GM19239 (cell line): ENCODE measurements around the gene B4GALT3.

ENCODE experiments used
- DNase-seq: peaks from one replicate; pipeline ENCODE4 v3.0.0; 2011; ENCODE audit warnings: low spot score; ENCODE audit not compliant: insufficient read length
- FAIRE-seq: peaks from 2 replicates; lab custom pipeline; 2011; peaks lifted over from hg19 to GRCh38; lab: Jason Lieb, UNC

B4GALT3 gene

DNA sequence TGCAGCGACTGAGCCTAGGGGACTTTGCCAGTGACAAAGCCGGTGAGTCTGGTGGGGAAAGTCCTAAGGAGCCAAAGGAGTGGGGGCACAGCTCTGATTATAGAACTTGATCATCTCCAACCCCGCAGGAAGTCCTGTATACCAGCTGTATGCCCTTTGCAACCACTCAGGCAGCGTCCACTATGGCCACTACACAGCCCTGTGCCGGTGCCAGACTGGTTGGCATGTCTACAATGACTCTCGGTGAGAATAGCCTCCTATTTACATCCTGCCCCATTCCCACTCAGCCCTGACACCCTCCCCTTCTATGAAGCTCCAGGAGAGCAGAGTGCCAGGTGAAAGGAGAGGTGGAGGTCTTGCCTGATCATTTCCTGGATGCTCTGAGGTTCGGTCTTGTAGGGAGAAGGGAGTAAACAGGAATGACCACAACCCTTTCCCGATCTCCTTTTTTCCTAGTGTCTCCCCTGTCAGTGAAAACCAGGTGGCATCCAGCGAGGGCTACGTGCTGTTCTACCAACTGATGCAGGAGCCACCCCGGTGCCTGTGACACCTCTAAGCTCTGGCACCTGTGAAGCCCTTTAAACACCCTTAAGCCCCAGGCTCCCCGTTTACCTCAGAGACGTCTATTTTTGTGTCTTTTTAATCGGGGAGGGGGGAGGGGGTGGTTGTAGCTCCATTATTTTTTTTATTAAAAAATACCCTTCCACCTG, 12.3 kb downstream of the B4GALT3 start:
- no peak for DNase-seq
- no peak for FAIRE-seq

DNA sequence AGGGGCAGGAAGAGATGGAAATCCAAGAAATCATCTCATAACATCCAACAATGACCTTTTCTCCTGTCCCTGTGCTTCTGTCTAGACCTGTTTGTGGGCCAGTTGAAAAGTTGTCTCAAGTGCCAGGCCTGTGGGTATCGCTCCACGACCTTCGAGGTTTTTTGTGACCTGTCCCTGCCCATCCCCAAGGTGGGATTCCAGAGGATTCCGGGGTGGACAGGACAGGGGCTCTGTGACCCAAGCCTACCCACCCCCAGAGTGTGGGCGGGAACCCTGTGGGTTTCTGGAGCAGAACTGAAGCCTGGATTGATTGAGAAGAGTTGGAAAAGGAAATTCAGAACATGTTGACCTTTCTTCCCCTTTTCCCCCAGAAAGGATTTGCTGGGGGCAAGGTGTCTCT, 13.5 kb downstream of the B4GALT3 start:
- DNase-seq: no peak
- no peak for FAIRE-seq

DNA sequence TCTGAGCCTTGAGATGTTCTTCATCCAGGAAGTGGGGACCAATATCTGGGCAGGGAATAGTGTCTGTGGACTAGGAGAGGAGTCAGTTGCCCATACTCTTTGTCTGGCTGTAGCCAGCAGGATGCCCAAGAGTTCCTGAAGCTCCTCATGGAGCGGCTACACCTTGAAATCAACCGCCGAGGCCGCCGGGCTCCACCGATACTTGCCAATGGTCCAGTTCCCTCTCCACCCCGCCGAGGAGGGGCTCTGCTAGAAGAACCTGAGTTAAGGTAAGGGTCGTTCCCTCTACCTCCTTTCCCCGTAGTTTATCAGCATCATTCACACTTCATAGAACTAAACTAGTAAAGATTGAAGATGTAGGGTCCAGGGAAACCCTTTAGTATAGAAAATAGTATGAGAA, 14.5 kb downstream of the B4GALT3 start:
- FAIRE-seq: no peak
- no peak for DNase-seq

DNA sequence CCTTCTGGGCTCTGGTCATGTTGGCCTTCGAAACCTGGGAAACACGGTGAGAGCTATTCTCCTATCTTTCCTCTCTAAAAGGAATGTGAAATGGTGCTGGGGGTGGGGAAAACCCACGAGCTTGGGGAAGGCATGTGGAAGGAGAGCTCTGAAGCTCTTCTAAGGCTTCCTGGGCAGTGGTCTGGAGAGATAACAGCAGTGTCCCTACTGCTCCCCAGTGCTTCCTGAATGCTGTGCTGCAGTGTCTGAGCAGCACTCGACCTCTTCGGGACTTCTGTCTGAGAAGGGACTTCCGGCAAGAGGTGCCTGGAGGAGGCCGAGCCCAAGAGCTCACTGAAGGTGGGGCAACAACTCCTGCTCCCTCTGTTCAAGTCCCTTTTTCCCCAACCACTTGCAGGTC, 15.3 kb downstream of the B4GALT3 start:
- DNase-seq (no peak), FAIRE-seq (no peak)

DNA sequence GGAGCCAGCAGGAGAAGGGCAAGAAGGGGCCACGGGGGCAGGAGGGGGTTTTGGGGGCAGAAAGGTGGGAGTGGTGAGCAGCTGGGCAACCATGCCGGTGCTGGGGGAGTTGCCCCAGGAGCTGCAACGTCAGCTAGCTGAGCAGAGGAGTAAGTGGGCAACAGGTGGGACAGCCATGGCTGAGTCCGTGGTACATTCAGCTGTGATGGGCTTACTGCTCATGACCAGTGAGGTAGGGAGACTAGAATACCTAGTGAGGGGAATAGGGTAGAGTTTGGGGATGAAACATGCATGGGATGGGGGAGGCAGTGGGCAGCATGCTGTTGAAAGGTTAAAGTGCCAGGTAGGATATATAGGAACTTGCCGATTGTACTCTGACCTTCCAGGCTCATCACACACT, 15.7 kb downstream of the B4GALT3 start:
- DNase-seq (no peak), FAIRE-seq (no peak)

DNA sequence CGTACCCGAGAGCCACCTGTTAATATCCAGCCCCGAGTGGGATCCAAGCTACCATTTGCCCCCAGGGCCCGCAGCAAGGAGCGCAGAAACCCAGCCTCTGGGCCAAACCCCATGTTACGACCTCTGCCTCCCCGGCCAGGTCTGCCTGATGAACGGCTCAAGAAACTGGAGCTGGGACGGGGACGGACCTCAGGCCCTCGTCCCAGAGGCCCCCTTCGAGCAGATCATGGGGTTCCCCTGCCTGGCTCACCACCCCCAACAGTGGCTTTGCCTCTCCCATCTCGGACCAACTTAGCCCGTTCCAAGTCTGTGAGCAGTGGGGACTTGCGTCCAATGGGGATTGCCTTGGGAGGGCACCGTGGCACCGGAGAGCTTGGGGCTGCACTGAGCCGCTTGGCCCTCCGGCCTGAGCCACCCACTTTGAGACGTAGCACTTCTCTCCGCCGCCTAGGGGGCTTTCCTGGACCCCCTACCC, 16.6 kb downstream of the B4GALT3 start:
- no peak for FAIRE-seq
- DNase-seq: no peak

DNA sequence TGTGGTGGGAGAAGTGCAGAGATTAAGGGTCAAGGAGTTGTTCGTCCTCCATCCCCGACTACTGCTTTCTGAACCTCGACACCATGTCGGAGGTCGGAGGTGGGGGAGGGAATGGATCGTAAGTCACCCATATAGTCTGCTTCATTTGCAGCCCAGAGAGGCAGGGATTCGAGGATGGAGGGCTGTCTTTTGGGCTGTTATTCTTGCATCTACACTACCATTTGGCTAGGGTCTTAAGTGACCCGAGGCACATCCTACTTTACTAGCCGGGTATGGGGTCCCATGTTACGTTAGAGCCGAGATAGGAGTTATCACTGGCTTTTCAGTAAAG, 17.4 kb downstream of the B4GALT3 start:
- DNase-seq (no peak), FAIRE-seq (no peak)

DNA sequence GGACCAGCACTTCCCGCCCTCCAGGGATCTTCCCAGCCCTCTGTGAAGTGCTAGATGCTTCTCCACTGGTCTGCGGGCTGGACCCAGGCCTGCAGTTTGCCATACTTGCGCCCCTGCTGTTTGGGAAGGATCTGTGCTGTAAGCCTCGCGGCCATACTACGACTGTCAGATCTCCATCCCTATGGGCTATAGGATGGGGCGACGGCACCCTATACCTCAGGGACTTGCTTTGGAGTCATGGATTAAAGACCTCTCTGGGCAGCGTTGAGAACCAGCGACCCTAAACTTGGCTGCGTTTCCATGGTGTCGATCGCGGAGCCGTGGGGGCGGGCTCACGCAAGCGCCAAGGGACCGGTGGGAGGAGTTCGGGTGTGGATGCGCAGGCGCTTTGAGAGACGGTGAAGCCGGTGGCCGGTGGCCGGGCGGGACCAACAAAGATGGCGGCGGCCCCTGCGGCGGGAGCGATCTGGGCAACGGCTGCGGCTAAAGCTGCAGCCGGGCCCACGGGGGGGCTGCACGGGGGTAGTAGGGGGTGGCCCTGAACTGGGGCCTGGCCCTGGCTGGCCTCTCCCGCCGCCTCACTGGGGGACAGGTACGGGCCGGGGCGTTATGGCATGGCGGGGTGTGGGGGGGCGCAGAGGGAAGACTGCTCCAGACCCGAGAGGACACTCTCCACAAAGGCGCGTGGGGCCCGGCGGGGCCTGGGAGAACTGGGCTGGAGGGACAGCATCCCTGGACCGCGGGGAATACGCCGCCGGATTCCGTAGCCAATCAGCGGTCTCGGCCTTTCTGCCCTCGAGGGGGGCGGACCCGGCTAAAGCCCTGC, 18.0 kb downstream of the B4GALT3 start, which contains the start of gene USP21:
TSS of gene USP21 (plus strand) at position 414 of the 826 bp plus-strand sequence. CDS start 1,141 bp downstream, outside the sequence.
- FAIRE-seq (peak; percentile 80), DNase-seq (peak; percentile 90)

DNA sequence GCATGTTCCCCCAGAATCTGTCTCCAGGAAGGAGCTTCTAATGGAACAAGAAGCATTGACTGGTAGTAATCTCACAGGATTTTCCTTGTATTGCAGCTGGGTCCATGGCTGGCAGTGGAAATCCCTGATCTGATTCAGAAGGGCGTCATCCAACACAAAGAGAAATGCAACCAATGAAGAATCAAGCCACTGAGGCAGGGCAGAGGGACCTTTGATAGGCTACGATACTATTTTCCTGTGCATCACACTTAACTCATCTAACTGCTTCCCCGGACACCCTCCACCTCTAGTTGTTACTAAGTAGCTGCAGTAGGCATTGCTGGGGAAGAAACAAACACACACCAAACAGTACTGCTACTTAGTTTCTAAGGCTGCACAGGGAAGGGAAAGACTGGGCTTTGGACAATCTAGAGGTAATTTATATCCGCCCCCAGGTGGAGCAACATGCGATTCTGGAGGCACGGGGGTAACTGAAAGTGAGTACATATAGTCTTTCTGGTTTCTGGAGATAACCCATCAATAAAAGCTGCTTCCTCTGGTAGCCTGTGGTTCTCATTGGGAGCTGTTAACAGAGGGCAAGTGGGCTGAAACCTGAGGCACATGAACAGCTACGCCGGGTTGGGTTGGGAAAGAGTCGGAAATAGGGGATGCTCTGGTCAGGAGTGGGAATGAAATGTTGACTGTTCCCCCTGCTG, 18.8 kb downstream of the B4GALT3 start:
- FAIRE-seq (no peak), DNase-seq (no peak)

DNA sequence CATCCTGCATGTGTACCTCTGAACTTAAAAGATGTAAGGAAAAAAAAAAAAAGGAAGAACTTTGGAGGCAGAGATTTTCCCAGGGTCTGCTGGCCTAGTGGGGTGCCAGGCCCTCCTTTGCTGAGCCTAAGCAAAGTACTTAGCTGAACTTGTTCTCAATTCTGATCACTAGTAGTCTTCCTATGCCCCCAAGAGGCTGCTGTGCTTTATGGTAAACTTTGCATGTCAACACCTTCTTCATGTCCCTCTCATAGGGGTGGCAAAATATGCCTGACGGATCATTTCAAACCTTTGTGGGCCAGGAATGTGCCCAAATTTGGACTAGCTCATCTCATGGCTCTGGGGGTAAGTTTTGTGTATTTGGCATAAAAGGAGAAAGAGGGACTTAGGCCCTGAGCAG, 19.4 kb downstream of the B4GALT3 start:
- FAIRE-seq (no peak), DNase-seq (no peak)

DNA sequence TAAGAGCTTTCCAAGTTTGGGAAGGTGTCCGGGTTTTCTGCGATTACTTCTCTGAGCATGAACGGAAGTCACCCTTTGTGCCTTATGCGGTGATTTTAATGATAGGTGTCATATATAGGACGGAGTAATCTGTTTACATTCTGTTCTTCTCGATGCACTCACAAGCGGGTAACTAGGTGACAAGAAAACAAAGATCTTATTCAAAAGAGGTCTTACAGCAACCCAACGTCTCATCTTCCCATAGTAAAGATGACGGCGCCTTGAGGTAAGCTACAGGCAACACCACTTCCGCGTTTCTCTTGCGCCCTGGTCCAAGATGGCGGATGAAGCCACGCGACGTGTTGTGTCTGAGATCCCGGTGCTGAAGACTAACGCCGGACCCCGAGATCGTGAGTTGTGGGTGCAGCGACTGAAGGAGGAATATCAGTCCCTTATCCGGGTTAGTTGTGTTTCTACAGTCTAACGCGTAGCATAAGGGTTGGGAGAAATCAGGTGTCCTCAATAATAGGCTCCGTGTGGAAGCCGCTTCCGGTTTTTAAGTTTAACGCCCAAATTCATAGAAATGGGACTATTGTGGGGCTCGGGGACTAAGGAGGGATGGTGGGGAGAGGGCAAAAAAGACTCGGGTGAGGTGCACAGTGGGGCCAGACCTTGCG, 23.5 kb downstream of the B4GALT3 start, which contains the start of gene UFC1:
TSS of gene UFC1 (plus strand) at position 297 of the 656 bp plus-strand sequence. CDS start at position 317, 20 bp downstream.
- FAIRE-seq: peak; percentile 93
- DNase-seq: peak; percentile 78

DNA sequence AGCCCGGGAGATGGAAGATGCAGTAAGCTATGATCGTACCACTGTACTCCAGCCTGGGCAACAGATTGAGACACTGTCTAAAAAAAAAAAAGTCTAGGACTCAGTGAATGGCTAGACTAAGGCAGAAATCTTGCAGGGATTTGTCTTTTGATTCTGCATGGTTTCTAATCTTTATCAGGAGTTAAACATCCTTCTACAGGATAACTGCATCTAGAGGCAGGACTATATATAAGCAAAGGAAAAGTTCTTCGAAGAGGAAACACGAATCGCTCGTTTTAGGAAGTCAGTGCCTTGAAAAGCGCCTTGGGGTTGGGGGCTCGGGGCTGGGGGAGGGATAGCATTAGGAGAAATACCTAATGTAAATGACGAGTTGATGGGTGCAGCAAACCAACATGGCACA, 24.1 kb downstream of the B4GALT3 start:
- FAIRE-seq (no peak), DNase-seq (no peak)

DNA sequence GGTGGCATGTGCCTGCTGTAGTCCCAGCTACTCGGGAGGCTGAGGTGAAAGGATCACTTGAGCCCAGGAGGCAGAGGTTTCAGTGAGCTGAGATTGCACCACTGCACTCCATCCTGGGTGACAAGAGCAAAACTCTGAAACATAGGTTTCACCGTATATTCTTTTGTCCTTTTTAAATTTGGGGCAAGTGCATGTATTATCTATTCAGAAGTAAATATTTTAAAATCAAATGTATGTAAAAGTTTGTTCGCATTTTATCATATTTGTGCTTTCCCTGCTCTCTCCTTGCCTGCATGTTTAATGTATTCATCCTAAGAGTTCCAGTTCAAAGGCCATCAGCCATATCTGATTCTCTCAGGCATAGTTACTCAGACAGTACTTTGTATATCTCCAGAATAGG, 31.5 kb downstream of the B4GALT3 start:
- DNase-seq (no peak), FAIRE-seq (no peak)

DNA sequence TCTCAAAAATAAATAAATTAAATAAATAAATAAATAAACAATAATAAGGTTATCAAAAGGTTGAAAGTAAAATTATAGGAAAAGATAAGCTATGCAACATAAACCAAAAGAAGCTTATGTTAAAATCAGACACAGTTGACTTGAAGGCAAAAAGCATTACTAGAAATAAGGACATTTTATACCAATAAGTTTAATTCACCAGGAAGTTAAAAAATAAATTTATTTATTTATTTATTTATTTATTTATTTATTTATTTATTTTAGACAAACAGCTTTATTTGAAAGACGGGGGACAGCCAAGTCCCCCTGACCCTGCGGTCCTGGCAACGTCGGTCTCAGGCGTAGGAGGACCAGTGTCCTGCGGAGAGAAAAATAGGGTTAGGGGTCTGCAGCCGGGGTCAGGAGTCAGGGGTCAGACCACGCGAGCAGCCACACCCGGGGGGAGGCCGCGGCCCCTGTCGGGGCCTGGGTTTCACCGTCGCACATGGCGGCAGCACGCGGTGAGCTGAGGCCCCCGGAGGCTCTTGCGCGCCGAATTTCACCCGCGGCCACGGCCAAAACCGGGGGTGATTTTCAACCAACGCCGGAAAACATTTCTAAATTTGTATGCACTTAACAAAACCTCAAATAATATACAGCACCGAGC, 36.4 kb downstream of the B4GALT3 start:
- FAIRE-seq (no peak), DNase-seq (no peak)

DNA sequence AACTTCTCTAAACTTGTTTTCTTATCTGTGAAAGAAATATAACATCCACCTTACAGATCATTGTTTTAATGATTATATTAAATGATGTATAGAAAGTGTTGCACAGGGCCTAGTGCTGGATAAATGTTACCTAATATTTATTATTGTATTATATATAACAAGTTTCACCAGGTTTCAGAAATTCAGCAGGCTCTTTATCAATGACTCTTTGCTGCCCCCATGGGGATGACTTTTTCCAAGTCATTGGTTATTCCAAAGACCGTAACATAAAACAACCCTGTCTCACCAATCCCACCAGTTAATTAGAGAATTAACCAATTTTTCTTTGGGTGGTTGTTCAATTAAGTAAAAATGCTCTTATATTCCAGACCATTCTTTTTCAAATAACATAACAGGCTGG, 37.5 kb downstream of the B4GALT3 start:
- DNase-seq: no peak
- no peak for FAIRE-seq

DNA sequence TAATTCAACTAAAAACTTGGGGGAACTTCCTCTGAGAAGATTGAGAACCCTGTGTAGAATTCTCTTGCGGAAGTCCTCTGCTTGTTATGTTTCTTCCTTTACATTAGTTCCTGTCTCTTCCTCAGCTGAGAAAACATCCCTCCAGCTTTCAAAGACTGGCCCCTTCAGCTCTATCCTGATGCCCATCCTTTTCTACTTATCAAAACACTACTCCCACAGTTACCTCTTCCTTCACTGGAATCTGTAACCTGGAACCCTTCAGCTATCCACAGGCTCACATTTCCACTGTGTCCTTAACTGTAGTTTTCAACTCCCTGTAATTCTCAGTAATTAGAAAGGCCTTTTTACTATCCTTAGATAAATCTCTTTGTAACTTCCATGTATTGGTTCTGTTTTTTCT, 38.9 kb downstream of the B4GALT3 start:
- DNase-seq: no peak
- no peak for FAIRE-seq

DNA sequence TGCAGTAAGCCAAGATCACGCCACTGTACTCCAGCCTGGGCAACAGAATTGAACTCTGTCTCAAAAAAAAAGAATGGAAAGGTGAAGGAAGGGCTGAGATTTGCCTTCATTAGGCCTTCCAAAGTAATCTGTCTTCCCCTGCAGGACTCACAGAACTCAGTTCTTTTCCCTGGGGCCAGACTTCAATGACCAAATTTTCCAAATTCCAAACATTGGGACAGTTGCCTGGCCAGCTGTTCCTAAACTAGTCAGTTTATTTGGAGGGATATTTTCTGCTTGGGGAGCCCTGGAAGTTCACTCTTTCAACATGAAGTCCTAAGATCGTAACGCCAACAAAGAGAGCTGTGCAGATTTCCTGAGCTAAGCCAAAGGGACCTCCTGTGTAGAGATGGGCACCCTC, 39.4 kb downstream of the B4GALT3 start:
- FAIRE-seq (no peak), DNase-seq (no peak)

DNA sequence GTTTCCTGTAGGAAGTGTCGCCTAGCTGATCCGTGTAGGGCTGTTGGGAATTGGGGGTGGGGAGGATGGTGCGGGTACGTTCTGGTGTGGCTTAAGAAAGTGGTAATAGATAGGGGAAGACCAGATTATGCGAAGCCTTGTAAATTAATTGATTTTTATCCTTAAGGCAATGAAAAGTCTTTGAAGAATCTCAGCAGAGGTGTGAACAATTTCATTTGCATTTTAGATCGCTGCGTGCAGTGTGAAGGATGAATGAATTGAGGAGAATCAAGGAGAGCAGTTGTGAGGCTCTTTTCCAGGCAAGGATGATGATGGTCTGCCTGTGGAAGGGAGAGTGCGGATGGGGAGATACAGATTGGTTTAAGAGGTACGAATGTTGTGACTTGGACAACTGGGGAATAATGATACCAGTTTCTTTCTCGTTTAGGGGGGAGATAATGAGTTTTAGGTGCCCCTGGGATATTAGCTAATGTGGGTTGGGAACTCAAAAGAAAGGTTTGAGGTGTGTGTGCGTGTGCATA, 44.0 kb downstream of the B4GALT3 start:
- FAIRE-seq (no peak), DNase-seq (no peak)

DNA sequence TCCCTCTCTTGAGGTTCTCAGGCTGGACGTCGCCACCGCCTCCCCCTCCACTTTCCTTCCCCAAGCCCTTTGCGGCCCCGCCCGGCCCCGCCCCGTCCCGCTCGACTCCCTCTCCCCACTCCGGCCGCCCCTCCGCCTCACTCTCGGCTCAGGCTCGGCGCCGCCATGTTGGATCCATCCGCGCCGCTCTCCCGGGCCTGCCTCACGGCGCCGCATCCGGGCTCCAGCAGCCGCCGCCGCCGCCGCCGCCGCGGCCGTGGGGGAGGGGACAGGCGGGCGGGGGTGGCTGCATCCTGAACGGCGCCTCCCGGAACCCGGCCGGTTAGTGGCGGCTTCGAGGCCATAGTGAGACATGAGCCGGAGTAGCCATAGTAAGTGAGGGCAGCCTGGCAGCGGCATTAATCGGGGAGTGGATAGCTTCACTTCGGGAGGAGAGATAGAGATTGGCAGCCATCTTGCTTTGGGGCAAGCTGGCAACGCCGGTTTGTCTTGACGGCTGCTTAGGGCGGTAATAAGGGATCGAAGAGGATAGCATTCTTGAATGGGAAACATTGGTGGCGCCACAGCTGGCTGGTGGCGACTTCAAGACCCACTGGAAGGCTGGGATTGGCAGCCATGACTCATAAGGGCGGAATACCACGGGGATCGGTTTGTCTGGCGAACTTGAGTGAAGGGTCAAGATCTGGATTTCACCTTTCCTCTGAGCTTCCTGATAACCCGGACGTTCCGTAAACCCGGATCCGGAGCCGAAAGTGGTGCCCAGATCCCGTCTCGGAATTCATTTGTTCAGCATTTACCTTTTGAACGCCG, 44.7 kb downstream of the B4GALT3 start, which contains the start of gene DEDD:
TSS of gene DEDD (minus strand) at position 258 of the 810 bp plus-strand sequence. CDS start 8,205 bp downstream, outside the sequence.
- DNase-seq (peak; percentile 89), FAIRE-seq (peak; percentile 96)
